Stomach (tissue), 9 donors: Measurements from ENCODE around the gene NTHL1. TPM values are rescaled to one million over a fixed set of nuclear protein-coding genes. Genes with fewer than 3 reads are reported as not detected.
"Not testable (repeated sequence)": the region's sequence is repeated elsewhere in the genome, so short reads cannot be mapped to it uniquely, and the experiment has no call there.

Experiments
- DNase-seq, 2 donors: peaks; one replicate each; pipeline versions ENCODE4 v3.0.0 to v3.0.0-alpha.2; 2013 to 2019
- H3K27ac ChIP-seq, 5 donors: fragments of 200-600 bp in 4 of 5; sonication (generic) in 4 of 5; one replicate each; pipeline ENCODE4 v1.5.1; 2013 to 2019; ENCODE audit warnings: mild to moderate bottlenecking in 1 of 5, moderate library complexity in 1 of 5
- H3K27me3 ChIP-seq, 3 donors: fragments of 200-600 bp; sonication (generic); one replicate each; pipeline ENCODE4 v1.5.1; 2017 to 2019; ENCODE audit warnings: mixed run types in 1 of 3
- H3K36me3 ChIP-seq, 4 donors: fragments of 200-600 bp; sonication (generic); 1 replicate in 3 of 4; 2 replicates in 1 of 4; pipeline ENCODE4 v1.5.1; 2016 to 2019
- H3K4me1 ChIP-seq, 4 donors: fragments of 200-600 bp; sonication (generic); one replicate each; pipeline ENCODE4 v1.5.1; 2016 to 2019
- H3K4me3 ChIP-seq, 4 donors: fragments of 200-600 bp; sonication (generic) in 3 of 4; one replicate each; pipeline ENCODE4 v1.5.1; 2016 to 2019; ENCODE audit warnings: mild to moderate bottlenecking in 1 of 4
- H3K9me3 ChIP-seq, 4 donors: fragments of 200-600 bp; sonication (generic); one replicate each; pipeline ENCODE4 v1.5.1; 2016 to 2019
- CTCF ChIP-seq, 7 experiments: fragments of 450-650 bp in 4 of 7; fragments of 200-600 bp in 3 of 7; sonication (generic) in 3 of 7; IDR thresholded peaks; one replicate each; pipeline ENCODE4 v1.5.1; 2016 to 2019; ENCODE audit warnings: antibody characterized with exemption in 7 of 7, control low read depth in 2 of 7, mild to moderate bottlenecking in 1 of 7
- EP300 ChIP-seq: sonication (generic); formaldehyde crosslinking; IDR thresholded peaks from one replicate; pipeline ENCODE4 v1.6.1; 2017; ENCODE audit warnings: antibody characterized with exemption
- POLR2A ChIP-seq, 4 donors: fragments of 450-650 bp; IDR thresholded peaks; one replicate each; pipeline ENCODE4 v1.6.1; 2016; ENCODE audit warnings: antibody characterized with exemption in 4 of 4, control low read depth in 2 of 4, mild to moderate bottlenecking in 1 of 4, moderate library complexity in 1 of 4
- POLR2AphosphoS5 ChIP-seq, 3 donors: sonication (generic); formaldehyde crosslinking; IDR thresholded peaks; one replicate each; pipeline ENCODE4 v1.6.1; 2016; ENCODE audit warnings: antibody characterized with exemption in 3 of 3
- WGBS, 5 donors: extraction: QIAGEN DNeasy Blood & Tissue Kit in 3 of 5; methylation state at CpG; one replicate each; pipeline versions ENCODE4 v1.1.5 to v1.1.7; 2013 to 2018; 5-methylcytosine and 5-hydroxymethylcytosine counted together
- intact Hi-C: fragments of 100-400 bp; cut with DNase I; formaldehyde crosslinking; loops from one replicate; pipeline ENCODE4 v1.15.1; 2023; ENCODE audit warnings: low total_unique reads
- polyA plus RNA-seq, 3 donors: library from polyadenylated mRNA; stranded (reverse); fragments of 200-250 nt; gene quantifications; one replicate each; pipeline ENCODE4 v1.2.3, GENCODE V29; 2013
- total RNA-seq, 5 donors: library from RNA; depleted of rRNA; stranded (reverse); fragments of >200 nt; gene quantifications; one replicate each; pipeline versions ENCODE4 v1.1.0 to v1.2.3, GENCODE V29; 2014 to 2016
- donor health status: healthy with polysubstance abuse.
- donor health status: Bipolar disorder and iron deficiency.
- donor health status: healthy.

NTHL1 gene
- total and polyA plus RNA-seq, 8 donors: 2.3 to 663 (median 32.9) TPM

DNA sequence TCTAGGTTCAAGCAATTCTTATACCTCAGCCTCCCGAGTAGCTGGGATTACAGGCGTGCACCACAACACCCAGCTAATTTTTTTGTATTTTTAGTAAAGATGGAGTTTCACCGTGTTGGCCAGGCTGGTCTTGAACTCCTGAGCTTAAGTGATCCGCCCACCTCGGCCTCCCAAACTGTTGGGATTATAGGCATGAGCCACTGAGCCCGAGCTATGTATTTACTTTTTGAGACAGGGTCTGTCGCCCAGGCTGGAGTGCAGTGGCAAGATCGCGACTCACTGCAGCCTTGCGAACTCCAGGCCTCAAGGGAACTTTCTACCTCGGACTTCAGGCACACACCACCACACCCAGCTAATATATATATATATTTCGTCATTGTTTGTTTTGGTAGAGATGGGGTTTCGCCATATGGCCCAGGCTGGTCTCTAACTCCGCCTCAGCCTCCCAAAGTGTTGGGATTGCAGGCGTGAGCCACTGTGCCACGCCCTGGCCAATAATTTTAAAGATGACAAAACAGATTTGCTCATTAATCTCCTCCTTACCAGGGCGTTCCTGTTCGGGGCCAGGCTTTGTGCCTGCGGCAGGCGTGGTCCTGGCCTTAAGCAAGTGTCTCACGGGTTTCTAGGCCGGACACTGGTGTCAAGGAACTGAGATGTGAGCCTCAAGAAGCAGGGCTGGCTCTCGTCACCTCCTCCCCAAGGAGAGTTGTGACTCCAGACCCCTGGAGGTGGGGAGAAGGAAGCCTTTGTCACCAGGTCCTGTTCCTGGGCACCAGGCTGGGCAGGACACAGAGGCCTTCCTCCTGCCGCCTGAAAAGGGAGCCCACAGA is 32.3 kb downstream of the NTHL1 start:
- no peaks in the 10 kb centered on the region for H3K36me3 ChIP-seq
- H3K4me1 ChIP-seq: peaks cover 13 to 28% (median 17%) of the 10 kb centered on the region in 4 donors
- H3K9me3 ChIP-seq: no peaks in the 10 kb centered on the region
- 44 to 70% (median 59%) methylated on average over 20 to 24 of the region's 24 CpGs for WGBS, 5 donors
- peak overlapping the region; percentile 66 to 88 (median 79) for H3K27ac ChIP-seq
- DNase-seq: peak; percentile 61 to 89
- peaks cover 15 to 28% (median 16%) of the 10 kb centered on the region in 3 donors for H3K27me3 ChIP-seq
- TF ChIP-seq POLR2AphosphoS5 (IDR thresholded peaks at IDR 0.05) (peak in 2 of 3 donors; percentile 13 to 58), EP300 (no peak), CTCF (IDR thresholded peaks at IDR 0.05) (no peak), POLR2A (IDR thresholded peaks at IDR 0.05) (no peak)
- no peak overlapping the region for H3K4me3 ChIP-seq
- intact Hi-C loops: no loop called here

- intact Hi-C loops: no loop called here
- 86 to 95% (median 93%) methylated on average over 15 of the region's 15 CpGs for WGBS, 5 donors
- no peak overlapping the region for H3K27ac ChIP-seq
Observed at GRCh38 chr16:2013527-2013926, 34.1 kb downstream of the NTHL1 start.

GRCh38 chr16:2011726-2012125 is 35.9 kb downstream of the NTHL1 start:
- H3K4me3 ChIP-seq, H3K27ac ChIP-seq, DNase-seq, H3K36me3 ChIP-seq, intact Hi-C loops, H3K9me3 ChIP-seq, H3K27me3 ChIP-seq: not testable (repeated sequence)
- peaks cover 29 to 44% (median 33%) of the 10 kb centered on the region in 4 donors for H3K4me1 ChIP-seq
- 86 to 92% (median 87%) methylated on average over 9 of the region's 9 CpGs for WGBS, 5 donors

More at GRCh38 chr16:2013527-2013926, 34.1 kb downstream of the NTHL1 start:
- Histone ChIP-seq H3K4me1 (peaks cover 11 to 26% (median 14%) of the 10 kb centered on the region in 4 donors), H3K9me3 (no peaks in the 10 kb centered on the region), H3K4me3 (no peak overlapping the region), H3K27me3 (peaks cover 0 to 10% (median 0%) of the 10 kb centered on the region in 3 donors), H3K36me3 (no peaks in the 10 kb centered on the region)
- TF ChIP-seq EP300 (no peak), POLR2AphosphoS5 (IDR thresholded peaks at IDR 0.05) (no peak), POLR2A (IDR thresholded peaks at IDR 0.05) (no peak), CTCF (IDR thresholded peaks at IDR 0.05) (no peak)
- DNase-seq: no peak

- WGBS, 5 donors: 0 to 3% (median 1%) methylated on average over 15 to 52 of the region's 52 CpGs
- intact Hi-C loops: no loop called here
- peak; percentile 86 to 96 for DNase-seq
- Histone ChIP-seq H3K9me3 (no peaks in the 10 kb centered on the region), H3K27me3 (no peaks in the 10 kb centered on the region), H3K36me3 (peaks cover 0 to 14% (median 7%) of the 10 kb centered on the region in 4 donors), H3K27ac (peak within 1 kb of the TSS; percentile 92 to 96 (median 95)), H3K4me1 (peaks cover 47 to 52% (median 50%) of the 10 kb centered on the region in 4 donors), H3K4me3 (peak within 1 kb of the TSS; percentile 66 to 96 (median 86))
- TF ChIP-seq POLR2AphosphoS5 (IDR thresholded peaks at IDR 0.05): peak; percentile 77 to 94 (median 94)
- peak; percentile 30 for TF ChIP-seq EP300
- peak in 2 of 4 donors; percentile 51 to 81 for TF ChIP-seq POLR2A (IDR thresholded peaks at IDR 0.05)
- no peak for TF ChIP-seq CTCF (IDR thresholded peaks at IDR 0.05)
Observed at GRCh38 chr16:2009791-2010510, 37.7 kb downstream of the NTHL1 start, which contains the start of gene ZNF598. Gene ZNF598 (minus strand): TSS chr16:2009821.
